A549 (cell line): ENCODE results near the gene ITGA2B. TPM values are rescaled to one million over a fixed set of nuclear protein-coding genes. Genes with fewer than 3 reads are reported as not detected.

Source experiments
- ATAC-seq, 2 experiments: fragments of 200-7000 bp in 1 of 2; fragments of >200 bp in 1 of 2; cut with Nextera tagmentation in 1 of 2; cut with Tn5 transposase in 1 of 2; 3 replicates each; pipeline versions ENCODE4 v1.8.0 to v1.9.1; 2018 to 2020; ENCODE audit warnings: mild to moderate bottlenecking in 1 of 2, moderate library complexity in 1 of 2
- CTCF ChIA-PET: fragments of 300-600 bp; sonication (Branson Sonifier 250); formaldehyde crosslinking; extraction: SDS; loops from one replicate; lab custom pipeline; 2021; ENCODE audit warnings: antibody characterized with exemption, inconsistent platforms; lab: Yijun Ruan, JAX
- POLR2A ChIA-PET: fragments of 350-600 bp; formaldehyde crosslinking; extraction: SDS; loops from one replicate; lab custom pipeline; 2021; ENCODE audit warnings: antibody characterized with exemption, inconsistent platforms; lab: Yijun Ruan, JAX
- DNase-seq, 2 experiments: peaks; one replicate each; pipeline versions ENCODE4 v3.0.0 to v3.0.0-alpha.2; 2011 to 2016; ENCODE audit warnings: low read depth in 1 of 2, low spot score in 1 of 2
- FAIRE-seq: peaks from 2 replicates; lab custom pipeline; 2011; peaks lifted over from hg19 to GRCh38; lab: Jason Lieb, UNC
- H3K27ac ChIP-seq, 2 experiments: fragments of >200 bp; sonication (Bioruptor Twin); formaldehyde crosslinking; 3 replicates each; pipeline ENCODE4 v1.5.1; 2016 to 2017
- H3K4me1 ChIP-seq: fragments of >200 bp; sonication (Bioruptor Twin); formaldehyde crosslinking; 3 replicates; pipeline ENCODE4 v1.6.1; 2016
- H3K4me2 ChIP-seq: fragments of >200 bp; sonication (Bioruptor Twin); formaldehyde crosslinking; 3 replicates; pipeline ENCODE4 v1.6.1; 2016
- H3K4me3 ChIP-seq: fragments of >200 bp; sonication (Bioruptor Twin); formaldehyde crosslinking; 3 replicates; pipeline ENCODE4 v1.5.1; 2016
- H3K9me3 ChIP-seq: fragments of >200 bp; sonication (Bioruptor Twin); formaldehyde crosslinking; 3 replicates; pipeline ENCODE4 v1.6.1; 2016
- BHLHE40 ChIP-seq: IDR thresholded peaks from 2 replicates; pipeline ENCODE4 v1.6.1; 2012; ENCODE audit warnings: low read depth, low read length, inconsistent platforms
- CBX2 ChIP-seq: fragments of 200-600 bp; sonication (generic); IDR thresholded peaks from 2 replicates; pipeline ENCODE4 v1.6.1; 2016; ENCODE audit warnings: low read depth, mild to moderate bottlenecking, borderline replicate concordance
- CEBPB ChIP-seq, 2 experiments: fragments of >200 bp in 1 of 2; sonication (Bioruptor Twin) in 1 of 2; formaldehyde crosslinking in 1 of 2; IDR thresholded peaks; 2 replicates each; pipeline ENCODE4 v1.6.1; 2012 to 2016
- E2F6 ChIP-seq: IDR thresholded peaks from 2 replicates; pipeline ENCODE4 v1.6.1; 2012; ENCODE audit warnings: low read depth, borderline replicate concordance
- FOSB ChIP-seq: fragments of 250-450 bp; sonication (Bioruptor Pico); IDR thresholded peaks from 2 replicates; pipeline ENCODE4 v1.5.0; 2020; ENCODE audit warnings: mild to moderate bottlenecking, moderate library complexity
- FOXS1 ChIP-seq: fragments of 250-450 bp; sonication (Bioruptor Pico); IDR thresholded peaks from 2 replicates; pipeline ENCODE4 v1.5.0; 2020; ENCODE audit warnings: mild to moderate bottlenecking, moderate library complexity
- HES2 ChIP-seq: fragments of >200 bp; sonication (Bioruptor Twin); formaldehyde crosslinking; IDR thresholded peaks from 2 replicates; pipeline ENCODE4 v1.6.1; 2016
- KDM5A ChIP-seq: fragments of 200-600 bp; sonication (generic); IDR thresholded peaks from 2 replicates; pipeline ENCODE4 v1.6.1; 2016; ENCODE audit warnings: antibody characterized with exemption, mild to moderate bottlenecking
- MAZ ChIP-seq: fragments of 150-350 bp; IDR thresholded peaks from 2 replicates; pipeline ENCODE4 v1.6.1; 2014; ENCODE audit warnings: antibody characterized with exemption, low read depth, low read length, borderline replicate concordance
- NFE2L2 ChIP-seq: fragments of 150-350 bp; conservative IDR thresholded peaks from 2 replicates; pipeline ENCODE4 v1.6.1; 2014; ENCODE audit warnings: low read length
- POLR2A ChIP-seq: IDR thresholded peaks from 2 replicates; pipeline ENCODE4 v1.6.1; 2012; ENCODE audit warnings: mild to moderate bottlenecking, low read length
- RAD21 ChIP-seq, 2 experiments: fragments of >200 bp in 1 of 2; sonication (Bioruptor Twin) in 1 of 2; formaldehyde crosslinking in 1 of 2; IDR thresholded peaks in 1 of 2; conservative IDR thresholded peaks in 1 of 2; 2 replicates in 1 of 2; 3 replicates in 1 of 2; pipeline ENCODE4 v1.6.1; 2012 to 2018; ENCODE audit warnings: inconsistent platforms in 1 of 2
- RARB ChIP-seq: fragments of 250-450 bp; sonication (Bioruptor Pico); IDR thresholded peaks from 2 replicates; pipeline ENCODE4 v1.8.0; 2021; ENCODE audit warnings: mild to moderate bottlenecking, moderate library complexity
- REST ChIP-seq: fragments of 200-600 bp; sonication (generic); IDR thresholded peaks from 2 replicates; pipeline ENCODE4 v1.6.1; 2016; ENCODE audit warnings: antibody characterized with exemption, mild to moderate bottlenecking, moderate library complexity
- RFX5 ChIP-seq: fragments of 450-650 bp; IDR thresholded peaks from 2 replicates; pipeline ENCODE4 v1.7.1; 2014; ENCODE audit warnings: antibody characterized with exemption, mild to moderate bottlenecking, moderate library complexity
- SREBF2 ChIP-seq: fragments of 450-650 bp; IDR thresholded peaks from 2 replicates; pipeline ENCODE4 v1.6.1; 2014; ENCODE audit warnings: mild to moderate bottlenecking, moderate library complexity
- TP53 ChIP-seq: fragments of 250-450 bp; sonication (Bioruptor Pico); IDR thresholded peaks from 2 replicates; pipeline ENCODE4 v1.5.0; 2021; ENCODE audit warnings: mild to moderate bottlenecking, moderate library complexity
- ZSCAN20 ChIP-seq: fragments of 250-450 bp; sonication (Bioruptor Pico); IDR thresholded peaks from 2 replicates; pipeline ENCODE4 v1.8.0; 2022; ENCODE audit warnings: mild to moderate bottlenecking, moderate library complexity
- WGBS: methylation state at CpG from one replicate; pipeline ENCODE4 v1.1.6; 2017; ENCODE audit errors: missing lambda C conversion rate; 5-methylcytosine and 5-hydroxymethylcytosine counted together
- polyA plus RNA-seq, 4 experiments: library from polyadenylated mRNA; depleted of rRNA in 3 of 4; stranded (reverse); fragments of >200 nt; fragmentation: RNase III in 1 of 4; extraction: RNeasy Plus Mini Kit Qiagen cat#74134 plus additional on column Dnase treatment in 1 of 4; gene quantifications; 2 replicates in 3 of 4; 3 replicates in 1 of 4; pipeline ENCODE4 v1.2.3, GENCODE V29; 2011 to 2017
- TF ChIP-seq, protein P1 (sequence below): fragments of 250-450 bp; sonication (Bioruptor Pico); IDR thresholded peaks from 2 replicates; pipeline ENCODE4 v1.5.0; 2020; ENCODE audit warnings: low read depth, mild to moderate bottlenecking, moderate library complexity
- TF ChIP-seq, protein P2 (sequence below): fragments of 150-350 bp; IDR thresholded peaks from 2 replicates; pipeline ENCODE4 v1.6.1; 2014; ENCODE audit warnings: low read depth, mild to moderate bottlenecking, low read length

The ITGA2B gene
- polyA plus RNA-seq, 2 of the 4 experiments (the other 2 are of a cell fraction): 1.3 to 4.1 TPM

DNA sequence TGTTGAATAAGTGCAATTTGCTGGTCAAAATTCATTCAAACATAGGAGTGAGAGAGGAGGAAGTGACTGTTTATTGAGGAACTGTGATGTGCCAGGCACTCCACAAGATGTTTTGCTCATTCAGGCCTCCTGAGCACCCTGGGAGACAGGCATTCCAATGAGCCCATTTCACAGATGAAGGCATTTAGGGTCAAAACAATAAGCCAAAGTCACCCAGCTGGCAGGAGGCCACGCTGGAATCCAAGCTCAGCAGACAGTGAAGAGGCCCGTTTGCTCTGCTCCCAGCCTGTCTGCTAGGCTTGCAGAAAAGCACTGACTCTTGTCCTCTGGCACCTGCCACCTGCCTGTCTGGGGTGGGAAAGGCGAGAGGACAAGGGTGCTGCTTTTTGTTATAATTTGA lies 54.7 kb downstream of the ITGA2B start:
- DNase-seq (no peak), ATAC-seq (no peak), FAIRE-seq (no peak)
- Histone ChIP-seq H3K4me1 (peaks cover 11% of the 10 kb centered on the region), H3K4me2 (no peak overlapping the region), H3K4me3 (no peak overlapping the region), H3K9me3 (no peaks in the 10 kb centered on the region), H3K27ac (no peak overlapping the region)
- ChIA-PET POLR2A (interaction anchor here (0.7 to 1.1 kb wide), 3 partner anchors 10 to 122 kb away, joined by 3 to 4 read pairs (median 3); partner anchors contain the start of genes GRN and SLC25A39), CTCF (interaction anchor here (0.6 to 13.6 kb wide), 6 partner anchors 13 to 259 kb away, joined by 3 to 327 read pairs (median 6); partner anchors contain the start of genes FAM171A2 and GRN)
- TF ChIP-seq NFE2L2 (no peak), RAD21 (conservative IDR thresholded peaks at IDR 0.05 in 1 of 2, IDR thresholded peaks at IDR 0.05 in 1 of 2) (no peak), CEBPB (IDR thresholded peaks at IDR 0.05) (no peak), SREBF2 (no peak), REST (no peak), KDM5A (no peak), FOSB (no peak), ZSCAN20 (CRISPR knock-in tag) (no peak), E2F6 (no peak), CBX2 (no peak), FOXS1 (CRISPR knock-in tag) (no peak)
- TF ChIP-seq, protein P1, sequence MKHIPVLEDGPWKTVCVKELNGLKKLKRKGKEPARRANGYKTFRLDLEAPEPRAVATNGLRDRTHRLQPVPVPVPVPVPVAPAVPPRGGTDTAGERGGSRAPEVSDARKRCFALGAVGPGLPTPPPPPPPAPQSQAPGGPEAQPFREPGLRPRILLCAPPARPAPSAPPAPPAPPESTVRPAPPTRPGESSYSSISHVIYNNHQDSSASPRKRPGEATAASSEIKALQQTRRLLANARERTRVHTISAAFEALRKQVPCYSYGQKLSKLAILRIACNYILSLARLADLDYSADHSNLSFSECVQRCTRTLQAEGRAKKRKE (CRISPR knock-in tag): no peak
- 30% methylated on average over 3 of the region's 3 CpGs for WGBS

DNA sequence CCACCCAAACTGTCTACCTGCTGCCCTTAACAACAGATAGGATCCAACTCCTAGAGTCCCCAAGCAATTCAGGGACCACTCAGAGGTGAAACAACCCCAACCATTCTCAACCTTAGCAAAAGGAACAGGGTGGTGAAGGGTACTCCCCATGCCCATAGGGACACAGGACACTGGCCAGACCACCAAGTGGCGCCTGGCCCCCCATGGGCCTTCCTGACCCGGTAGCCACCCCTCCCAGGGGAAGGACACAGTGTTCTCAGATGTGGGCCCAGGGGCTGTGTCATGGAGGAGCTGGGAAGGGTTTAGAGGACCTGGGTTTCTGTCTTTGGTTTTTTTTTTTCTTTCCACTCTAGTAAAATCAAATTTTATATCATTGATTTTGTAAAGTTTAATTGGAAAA lies 55.1 kb downstream of the ITGA2B start:
- H3K4me2 ChIP-seq: no peak overlapping the region
- H3K4me3 ChIP-seq: no peak overlapping the region
- FAIRE-seq (no peak), DNase-seq (no peak), ATAC-seq (no peak)
- ChIA-PET CTCF (interaction anchor here (2.2 to 13.6 kb wide), 3 partner anchors 14 to 121 kb away, joined by 8 to 327 read pairs (median 246); partner anchors contain the start of genes FAM171A2 and GRN), POLR2A (no interaction called here)
- WGBS: 45% methylated on average over 2 of the region's 2 CpGs
- no peak for TF ChIP-seq POLR2A
- TF ChIP-seq, protein P2, sequence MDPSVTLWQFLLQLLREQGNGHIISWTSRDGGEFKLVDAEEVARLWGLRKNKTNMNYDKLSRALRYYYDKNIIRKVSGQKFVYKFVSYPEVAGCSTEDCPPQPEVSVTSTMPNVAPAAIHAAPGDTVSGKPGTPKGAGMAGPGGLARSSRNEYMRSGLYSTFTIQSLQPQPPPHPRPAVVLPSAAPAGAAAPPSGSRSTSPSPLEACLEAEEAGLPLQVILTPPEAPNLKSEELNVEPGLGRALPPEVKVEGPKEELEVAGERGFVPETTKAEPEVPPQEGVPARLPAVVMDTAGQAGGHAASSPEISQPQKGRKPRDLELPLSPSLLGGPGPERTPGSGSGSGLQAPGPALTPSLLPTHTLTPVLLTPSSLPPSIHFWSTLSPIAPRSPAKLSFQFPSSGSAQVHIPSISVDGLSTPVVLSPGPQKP: no peak
- TF ChIP-seq BHLHE40: no peak
- no peak for TF ChIP-seq MAZ
- TF ChIP-seq CEBPB (IDR thresholded peaks at IDR 0.05): no peak
- no peak for TF ChIP-seq RFX5
- TF ChIP-seq TP53 (CRISPR knock-in tag): no peak
- TF ChIP-seq HES2: no peak
- TF ChIP-seq RARB: no peak
- H3K27ac ChIP-seq: no peak overlapping the region
- H3K9me3 ChIP-seq: no peaks in the 10 kb centered on the region
- H3K4me1 ChIP-seq: peaks cover 11% of the 10 kb centered on the region
